NT2/D1 (cell line): Measurements from ENCODE around the gene TACR1.

Source experiments
- DNase-seq: peaks from one replicate; pipeline ENCODE4 v3.0.0-alpha.2; 2011; ENCODE audit warnings: low read depth, low spot score
- H3K27me3 ChIP-seq: 2 replicates; pipeline ENCODE4 v1.6.0; 2011; ENCODE audit warnings: mild to moderate bottlenecking; ENCODE audit not compliant: insufficient read length, insufficient read depth
- H3K36me3 ChIP-seq: 2 replicates; pipeline ENCODE4 v1.6.1; 2011; ENCODE audit warnings: mild to moderate bottlenecking, low read length, mixed read lengths; ENCODE audit not compliant: insufficient read depth, insufficient read length
- H3K4me1 ChIP-seq: 2 replicates; pipeline ENCODE4 v1.5.1; 2011; ENCODE audit not compliant: insufficient read depth, insufficient read length
- H3K4me3 ChIP-seq: 2 replicates; pipeline ENCODE4 v1.5.1; 2011; ENCODE audit warnings: low read depth; ENCODE audit not compliant: insufficient read length
- H3K9ac ChIP-seq: 2 replicates; pipeline ENCODE4 v1.6.0; 2011; ENCODE audit warnings: low read depth; ENCODE audit not compliant: insufficient read length
- H3K9me3 ChIP-seq: 2 replicates; pipeline ENCODE4 v1.5.1; 2011; ENCODE audit warnings: mild to moderate bottlenecking, low read length; ENCODE audit not compliant: insufficient read depth
- SUZ12 ChIP-seq: IDR thresholded peaks from 2 replicates; pipeline ENCODE4 v1.6.1; 2011; ENCODE audit not compliant: insufficient read length, insufficient read depth; ENCODE audit errors: extremely low read depth
- YY1 ChIP-seq: IDR thresholded peaks from 2 replicates; pipeline ENCODE4 v1.6.1; 2011; ENCODE audit not compliant: insufficient read length, insufficient read depth
- ZNF274 ChIP-seq: IDR thresholded peaks from 2 replicates; pipeline ENCODE4 v1.6.1; 2011; ENCODE audit warnings: mild to moderate bottlenecking, low read depth, low read length

TACR1 gene

GRCh38 chr2:75044291-75044690, 155.0 kb downstream of the TACR1 start:
- H3K9ac ChIP-seq = no peak overlapping the region
- no peaks in the 10 kb centered on the region for H3K4me1 ChIP-seq
- no peaks in the 10 kb centered on the region for H3K36me3 ChIP-seq
- H3K27me3 ChIP-seq = no peaks in the 10 kb centered on the region
- TF ChIP-seq SUZ12 = no peak
- no peak for TF ChIP-seq YY1
- TF ChIP-seq ZNF274 = no peak
- DNase-seq = no peak
- no peak overlapping the region for H3K4me3 ChIP-seq
- H3K9me3 ChIP-seq = no peaks in the 10 kb centered on the region

- no peaks in the 10 kb centered on the region for H3K36me3 ChIP-seq
- H3K9ac ChIP-seq = no peak overlapping the region
- no peak for DNase-seq
- H3K27me3 ChIP-seq = no peaks in the 10 kb centered on the region
- TF ChIP-seq SUZ12 (no peak), ZNF274 (no peak), YY1 (no peak)
- H3K9me3 ChIP-seq = no peaks in the 10 kb centered on the region
- H3K4me1 ChIP-seq = no peaks in the 10 kb centered on the region
- no peak overlapping the region for H3K4me3 ChIP-seq
These were observed 156.5 kb downstream of the TACR1 start for GRCh38 chr2:75042823-75043222.

GRCh38 chr2:75041731-75042600, 157.4 kb downstream of the TACR1 start:
- Histone ChIP-seq H3K9ac (no peak overlapping the region), H3K4me3 (no peak overlapping the region), H3K9me3 (no peaks in the 10 kb centered on the region), H3K27me3 (no peaks in the 10 kb centered on the region), H3K4me1 (no peaks in the 10 kb centered on the region), H3K36me3 (no peaks in the 10 kb centered on the region)
- DNase-seq = no peak
- TF ChIP-seq ZNF274 = no peak
- no peak for TF ChIP-seq SUZ12
- no peak for TF ChIP-seq YY1

GRCh38 chr2:75041226-75041625, 158.1 kb downstream of the TACR1 start:
- no peak for DNase-seq
- Histone ChIP-seq H3K9me3 (no peaks in the 10 kb centered on the region), H3K36me3 (no peaks in the 10 kb centered on the region), H3K9ac (no peak overlapping the region), H3K4me1 (no peaks in the 10 kb centered on the region), H3K4me3 (no peak overlapping the region), H3K27me3 (no peaks in the 10 kb centered on the region)
- TF ChIP-seq ZNF274 = no peak

GRCh38 chr2:75035444-75036353, 163.6 kb downstream of the TACR1 start:
- Histone ChIP-seq H3K4me1 (no peaks in the 10 kb centered on the region), H3K36me3 (no peaks in the 10 kb centered on the region), H3K4me3 (no peak overlapping the region), H3K27me3 (no peaks in the 10 kb centered on the region), H3K9ac (no peak overlapping the region), H3K9me3 (no peaks in the 10 kb centered on the region)
- DNase-seq = no peak
- no peak for TF ChIP-seq YY1
- no peak for TF ChIP-seq SUZ12
- no peak for TF ChIP-seq ZNF274

- Histone ChIP-seq H3K9ac (no peak overlapping the region), H3K9me3 (no peaks in the 10 kb centered on the region), H3K27me3 (no peaks in the 10 kb centered on the region), H3K4me1 (no peaks in the 10 kb centered on the region), H3K36me3 (no peaks in the 10 kb centered on the region), H3K4me3 (no peak overlapping the region)
- TF ChIP-seq ZNF274 (no peak), SUZ12 (no peak), YY1 (no peak)
- no peak for DNase-seq
These were observed 165.8 kb downstream of the TACR1 start for GRCh38 chr2:75033516-75033915.
